Glomerular endothelial cell (primary cell): ENCODE measurements around the gene MEIS2. TPM values are rescaled to one million over a fixed set of nuclear protein-coding genes. Genes with fewer than 3 reads are reported as not detected.

ENCODE experiments used
- DNase-seq: peaks from one replicate; pipeline ENCODE4 v3.0.0-alpha.2; 2011; ENCODE audit warnings: low read depth, low spot score; ENCODE audit errors: extremely low read depth
- total RNA-seq: library from RNA; depleted of rRNA; stranded (reverse); fragments of >200 nt; gene quantifications from 2 replicates; pipeline ENCODE4 v1.2.3, GENCODE V29; 2015

The MEIS2 gene
- total RNA-seq, 1 donor from 2014 or later = 103 TPM

DNA sequence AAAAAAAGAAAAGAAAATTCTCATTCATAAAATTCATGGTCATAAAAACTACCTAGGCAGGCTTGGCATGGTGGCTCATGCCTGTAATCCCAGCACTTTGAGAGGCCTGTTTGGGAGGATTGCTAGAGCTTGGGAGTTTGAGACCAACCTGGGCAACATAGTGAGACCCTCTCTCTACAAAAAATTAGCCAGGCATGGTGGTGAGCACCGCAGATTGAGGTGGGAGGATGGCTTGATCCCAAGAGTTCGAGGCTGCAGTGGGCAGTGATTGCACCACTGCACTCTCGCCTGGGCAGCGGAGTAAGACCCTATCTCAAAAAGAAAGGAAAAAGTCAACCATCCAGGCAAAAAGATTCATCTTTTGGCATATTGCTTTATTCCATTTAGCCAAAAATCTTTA is 58.5 kb downstream of the MEIS2 start:
- DNase-seq = no peak

DNA sequence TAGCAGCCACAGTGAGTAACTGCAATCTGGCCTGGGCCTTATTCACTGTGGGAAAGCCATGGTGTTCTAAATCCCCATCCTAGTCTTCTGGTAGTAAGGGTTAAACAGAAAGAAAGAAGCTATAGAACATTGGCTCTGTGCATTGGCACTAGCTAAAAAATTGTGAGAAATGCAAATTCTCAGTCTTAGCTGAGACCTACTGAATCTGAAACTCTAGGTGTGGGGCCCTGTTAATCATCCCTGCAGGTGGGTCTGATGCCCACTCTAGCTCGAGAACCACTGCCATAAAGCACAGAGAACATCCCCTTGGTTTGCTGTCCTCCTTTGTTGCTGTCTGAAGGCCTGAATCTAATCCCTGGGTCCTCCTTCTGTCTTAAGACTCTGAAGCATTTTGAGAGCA is 59.3 kb downstream of the MEIS2 start:
- DNase-seq = no peak

DNA sequence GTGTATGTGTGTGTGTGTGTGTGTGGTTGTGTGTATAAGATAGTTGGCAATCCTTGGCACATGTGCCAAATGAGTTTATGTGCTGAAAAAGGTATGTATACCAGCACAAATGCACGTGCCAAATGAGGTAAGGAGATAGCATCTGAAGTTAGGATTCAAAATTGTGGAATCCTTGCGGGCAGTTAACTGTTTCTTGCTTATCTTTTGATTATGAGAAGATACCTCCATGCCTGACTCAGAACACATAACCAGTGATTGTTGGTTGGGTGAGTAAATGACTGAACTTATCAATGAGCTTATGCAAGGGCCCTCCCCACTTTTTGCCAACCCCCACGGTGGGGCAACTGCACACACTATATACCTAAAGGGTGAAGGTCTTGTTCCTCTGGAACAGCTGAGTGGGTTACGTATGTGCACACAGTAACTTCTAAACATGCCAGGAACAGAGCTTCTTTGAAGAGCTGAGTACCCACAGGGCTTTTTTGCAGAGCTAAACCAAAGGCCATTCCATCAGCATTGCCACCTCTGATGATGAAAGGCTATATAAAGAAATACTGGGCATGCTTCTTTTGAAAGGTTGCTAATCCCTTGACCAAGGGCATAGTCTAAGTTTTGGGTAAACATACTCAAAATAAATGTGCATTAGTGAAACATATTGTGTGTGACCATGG is 60.1 kb downstream of the MEIS2 start:
- DNase-seq = no peak

DNA sequence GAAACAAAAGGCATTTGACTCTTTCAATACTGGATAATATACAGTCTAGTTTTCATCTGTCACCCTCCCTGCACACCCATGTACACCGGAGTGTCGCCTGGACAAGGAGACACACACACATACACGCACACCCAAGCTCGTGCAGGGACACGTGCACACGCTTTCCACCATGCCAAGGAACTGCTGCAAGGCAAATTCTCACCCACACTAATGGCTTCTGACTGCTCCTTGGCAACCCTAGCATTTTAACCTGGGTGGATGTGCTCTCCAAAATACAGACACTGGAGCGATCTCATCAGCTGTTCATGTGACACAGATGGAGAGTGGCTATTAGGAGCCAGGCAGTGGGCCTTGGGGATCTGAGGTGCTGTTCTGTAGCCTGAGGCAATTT is 61.6 kb downstream of the MEIS2 start:
- no peak for DNase-seq

DNA sequence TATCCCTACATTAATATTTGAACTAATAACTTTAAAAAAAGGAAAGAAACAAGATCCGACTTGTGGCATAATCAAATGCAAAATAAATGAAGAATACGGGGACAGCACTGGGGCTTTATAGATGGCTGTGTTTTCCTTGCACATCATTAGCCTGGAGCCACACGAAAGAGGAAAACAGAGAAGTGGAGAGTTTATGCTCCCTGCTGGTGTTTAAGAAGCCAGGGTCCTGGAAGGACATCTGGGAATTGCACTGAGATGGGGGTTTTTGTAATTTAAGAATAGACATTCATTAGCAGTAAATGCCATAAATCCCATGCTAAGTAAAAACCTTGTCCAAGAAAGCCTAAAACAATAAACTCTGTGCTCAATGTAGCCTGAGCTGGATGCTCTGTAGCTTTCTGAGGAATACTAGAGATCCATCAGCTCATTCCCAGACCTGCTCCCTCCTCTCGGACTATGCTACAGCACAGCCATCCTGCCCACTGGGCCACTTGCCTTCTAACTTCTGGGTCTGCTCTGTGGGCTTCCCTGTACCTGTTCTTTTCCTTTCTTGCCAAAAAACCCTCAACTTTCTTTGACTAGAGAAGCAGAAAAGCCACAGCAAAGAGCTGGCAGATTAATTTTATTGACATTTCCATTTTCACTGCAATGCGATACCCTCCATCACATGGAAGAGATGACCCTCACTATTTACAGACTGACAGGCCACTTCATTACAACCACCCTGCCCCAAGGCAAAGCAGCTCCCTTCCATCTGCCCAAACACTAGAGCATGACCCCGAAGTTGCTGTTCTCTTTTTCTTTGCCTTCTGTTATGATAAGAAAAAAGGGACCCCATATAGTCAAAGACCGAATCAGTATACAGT is 62.3 kb downstream of the MEIS2 start:
- DNase-seq = no peak

DNA sequence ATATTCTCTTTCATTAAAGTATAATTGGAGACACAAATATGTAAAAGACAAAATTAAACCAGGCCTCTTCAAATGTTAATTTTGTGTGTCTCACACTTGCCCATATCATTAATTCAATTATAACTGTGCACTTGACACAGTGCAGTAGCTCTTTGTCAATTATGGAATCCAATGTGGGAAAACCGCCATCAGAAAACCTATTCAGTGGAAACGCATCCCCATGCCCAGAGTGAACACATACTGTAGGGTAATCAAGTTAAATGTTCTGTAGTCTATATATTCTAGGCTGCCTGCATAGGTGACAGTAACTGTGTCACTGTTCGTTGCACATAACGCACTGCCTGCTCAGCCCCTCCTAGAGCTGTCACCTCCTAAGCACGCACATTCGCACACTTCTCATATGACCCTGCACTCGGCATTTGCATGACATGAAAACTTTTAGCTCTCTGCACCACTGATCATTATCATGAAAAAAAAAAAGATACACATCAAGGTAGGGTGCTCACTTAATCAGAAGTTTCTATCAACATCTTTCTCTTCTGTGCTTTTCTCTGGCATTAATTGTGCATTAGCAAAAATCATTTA is 63.2 kb downstream of the MEIS2 start:
- DNase-seq = no peak

DNA sequence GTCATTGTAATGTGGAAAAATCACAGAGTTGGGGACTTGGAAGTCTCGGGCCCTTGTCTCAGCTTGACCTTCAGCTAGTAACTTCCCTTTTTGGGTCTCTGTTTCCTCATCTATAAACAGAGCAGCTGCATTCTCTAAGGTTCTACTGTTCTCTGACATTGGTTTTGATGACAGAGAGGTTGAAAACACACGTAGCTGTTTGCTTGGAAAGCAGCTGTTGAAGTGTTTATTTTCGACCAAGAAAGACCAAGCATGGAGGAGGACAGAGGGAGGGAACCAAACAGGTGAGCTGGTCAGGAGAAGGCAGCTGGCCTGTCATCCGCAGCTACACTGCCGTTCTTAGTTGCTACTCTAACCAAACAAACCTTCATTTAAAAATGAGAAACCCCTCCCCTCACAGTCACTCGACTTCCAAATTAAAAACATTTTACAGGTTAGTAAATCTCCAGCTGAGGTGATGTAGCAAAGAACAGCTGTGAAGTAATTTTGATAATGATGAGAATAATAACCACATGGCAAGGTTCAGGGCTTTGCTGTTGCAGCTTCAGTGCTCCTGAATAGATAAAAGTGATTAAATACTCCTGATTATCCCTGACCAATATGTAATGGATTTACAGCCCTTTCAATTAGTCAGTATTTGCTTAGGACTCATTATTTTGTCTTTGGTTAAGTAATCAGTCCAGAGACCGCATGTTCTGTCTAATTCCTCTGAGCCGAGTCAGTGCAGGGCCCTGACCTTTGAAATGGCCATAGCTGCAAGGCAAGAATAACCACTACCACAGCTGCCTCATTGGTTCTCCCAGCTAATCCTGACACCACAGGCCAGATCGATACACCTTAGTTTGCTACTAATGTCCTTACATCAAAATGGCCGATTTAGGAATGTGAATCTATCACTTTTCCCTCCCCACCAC is 65.3 kb downstream of the MEIS2 start:
- DNase-seq = no peak

DNA sequence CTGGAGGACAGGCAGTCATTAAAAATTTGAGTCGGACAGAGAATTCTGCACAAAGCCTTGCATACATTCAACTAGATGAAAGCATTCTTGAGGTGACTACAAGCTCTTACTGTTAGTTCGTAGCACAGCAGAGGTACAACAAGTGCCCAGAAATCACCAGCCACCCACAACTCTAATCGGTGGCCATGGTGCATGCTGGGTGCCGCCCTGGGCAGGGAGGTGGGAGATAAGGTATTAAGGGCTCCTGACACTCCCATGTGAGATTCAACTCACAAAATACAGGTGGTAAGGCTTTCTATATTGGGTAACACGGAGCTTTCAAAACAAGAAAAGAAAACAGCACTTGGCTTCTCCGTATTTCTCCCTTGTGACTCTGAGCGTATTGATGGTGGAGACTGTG is 66.0 kb downstream of the MEIS2 start:
- DNase-seq = no peak

DNA sequence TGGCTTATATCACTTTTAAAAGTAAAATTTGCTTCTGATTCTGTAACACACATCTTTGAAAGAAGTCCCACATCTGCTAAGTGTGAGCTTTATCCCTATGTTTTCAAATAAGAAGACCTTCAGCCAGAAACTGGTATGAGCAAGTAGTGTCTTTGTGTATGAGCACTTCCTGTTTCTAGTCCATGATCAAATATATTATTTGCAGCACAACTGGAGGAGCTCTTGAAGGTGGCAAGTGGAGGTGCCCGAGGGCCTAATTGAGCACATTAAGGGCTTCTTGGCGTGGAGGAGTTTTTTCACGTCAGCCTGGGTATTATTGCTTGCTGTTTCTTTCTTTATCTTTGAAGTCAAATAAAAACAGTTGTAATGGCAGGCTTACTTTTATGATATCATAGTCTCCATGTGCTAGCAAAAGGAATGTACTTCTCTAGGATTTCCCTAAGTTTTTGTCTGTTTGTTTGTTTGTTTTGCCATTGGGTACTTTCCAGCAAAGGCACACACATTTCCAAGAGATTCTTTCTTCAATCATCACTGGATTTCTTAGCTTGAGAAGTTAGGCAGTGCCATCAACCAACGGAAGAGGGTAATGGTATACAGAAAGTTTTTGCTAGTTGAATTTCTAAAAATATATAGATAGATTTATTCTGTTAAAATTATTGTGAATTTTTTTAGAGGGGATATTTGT is 68.1 kb downstream of the MEIS2 start:
- DNase-seq = no peak

DNA sequence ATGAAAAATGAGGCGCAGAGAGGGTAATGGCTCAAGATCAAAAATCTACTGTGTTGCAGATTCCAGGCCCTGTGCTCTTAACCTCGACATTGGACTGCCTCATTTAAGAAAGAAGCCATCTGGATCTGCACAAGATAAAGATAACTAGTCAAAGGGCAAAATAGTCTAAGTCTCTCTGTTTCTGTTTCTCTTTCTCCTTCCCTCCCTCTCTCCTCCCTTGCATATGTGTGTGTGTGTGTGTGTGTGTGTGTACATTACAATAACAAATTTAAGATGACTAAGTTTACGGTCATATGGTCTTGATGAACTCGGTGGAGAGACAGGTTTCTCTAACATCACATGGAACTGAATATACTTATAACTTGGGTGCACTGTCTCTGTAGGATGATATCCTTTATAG is 69.2 kb downstream of the MEIS2 start:
- DNase-seq = no peak

DNA sequence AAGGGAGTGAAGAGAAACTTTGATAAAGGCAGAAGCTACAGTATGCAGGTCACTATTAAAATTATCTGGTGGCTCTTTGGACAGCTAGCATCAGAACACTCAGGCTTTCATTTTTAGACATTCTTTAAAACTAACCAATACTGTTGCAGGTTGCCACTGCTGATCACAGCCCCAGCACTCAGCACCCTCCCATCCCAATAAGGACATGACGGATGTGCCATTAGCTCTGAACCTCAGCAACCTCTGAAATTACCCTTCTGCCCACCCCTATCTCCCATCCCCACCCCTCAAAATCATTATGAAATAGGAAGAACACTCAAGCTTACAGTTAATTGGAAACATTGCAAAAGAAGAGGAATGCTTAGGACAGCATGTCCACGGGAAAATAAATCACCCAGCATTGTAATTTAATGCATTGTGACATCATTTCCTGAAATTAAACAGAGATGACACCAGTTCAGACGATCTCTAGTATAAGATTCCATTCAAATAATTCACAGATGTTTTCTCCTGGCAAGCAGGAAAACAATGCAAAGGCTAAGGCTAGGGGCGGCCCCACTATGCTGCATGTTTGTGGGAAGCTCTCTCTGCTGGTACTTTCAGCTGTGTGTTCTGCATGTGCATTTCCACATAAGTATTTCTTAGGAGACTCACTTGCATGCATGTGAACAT is 71.6 kb downstream of the MEIS2 start:
- DNase-seq = no peak

DNA sequence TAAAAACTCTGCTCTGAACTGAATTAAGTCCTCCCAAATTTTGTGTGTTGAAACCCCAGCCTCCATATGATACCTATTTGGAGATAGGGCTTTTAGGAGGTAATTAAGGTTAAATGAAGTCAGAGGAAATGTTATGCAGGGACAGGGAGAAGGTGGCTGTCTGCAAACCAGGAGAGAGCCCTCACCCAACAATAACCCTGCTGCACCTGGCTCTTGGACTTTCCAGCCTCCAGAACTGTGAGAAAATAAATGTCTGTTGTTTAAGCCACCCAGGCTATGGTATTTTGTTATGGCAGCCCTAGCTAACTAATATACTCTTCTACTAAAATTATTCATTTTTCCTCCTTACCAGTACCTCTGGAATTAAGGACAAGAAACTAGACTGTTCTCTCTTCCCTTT is 79.5 kb downstream of the MEIS2 start:
- DNase-seq = no peak

DNA sequence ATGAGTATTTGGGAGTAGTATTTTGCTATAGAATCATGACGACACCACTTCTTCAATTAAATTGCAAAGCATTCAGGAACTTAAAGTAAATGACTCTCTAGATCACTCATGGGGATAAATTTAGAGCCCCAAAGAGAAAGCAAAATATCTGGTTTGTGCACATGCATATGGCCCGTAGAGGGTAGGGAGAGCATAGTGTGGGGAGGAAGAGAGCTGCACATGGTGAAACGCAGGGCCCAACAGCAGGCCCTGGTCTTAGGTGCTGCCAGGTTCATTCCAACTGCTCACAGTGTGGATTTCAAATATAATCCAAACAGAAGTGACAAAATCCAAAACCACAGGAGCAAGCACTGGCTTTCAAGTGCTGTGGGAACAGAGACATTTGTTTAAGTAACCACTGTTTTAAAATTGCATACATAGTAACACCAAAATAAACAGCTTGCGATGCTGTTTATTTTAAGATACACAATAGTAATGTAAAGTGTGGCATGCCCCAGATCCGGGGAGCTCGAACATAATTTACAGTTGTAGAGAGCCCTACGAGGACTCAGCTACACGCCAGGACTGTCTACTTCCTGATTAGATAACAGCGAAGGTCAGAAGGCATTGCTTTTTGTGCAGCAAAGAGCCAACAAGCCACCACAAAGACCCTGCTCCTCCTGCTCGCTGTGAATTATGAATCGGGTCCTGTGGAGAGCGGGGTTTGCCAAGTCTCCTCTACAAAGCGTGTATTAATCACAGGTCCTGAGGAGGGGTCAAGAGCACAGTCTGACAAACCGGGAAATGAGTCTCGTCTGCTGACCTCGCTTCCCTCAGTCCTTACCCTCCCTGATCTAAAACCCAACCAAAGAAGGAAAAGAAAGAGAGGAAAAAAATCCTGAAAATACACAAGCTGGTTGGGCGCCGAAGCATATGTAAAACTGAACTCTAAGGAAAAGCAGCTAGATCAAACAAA is 80.6 kb downstream of the MEIS2 start:
- DNase-seq = peak; percentile 12

DNA sequence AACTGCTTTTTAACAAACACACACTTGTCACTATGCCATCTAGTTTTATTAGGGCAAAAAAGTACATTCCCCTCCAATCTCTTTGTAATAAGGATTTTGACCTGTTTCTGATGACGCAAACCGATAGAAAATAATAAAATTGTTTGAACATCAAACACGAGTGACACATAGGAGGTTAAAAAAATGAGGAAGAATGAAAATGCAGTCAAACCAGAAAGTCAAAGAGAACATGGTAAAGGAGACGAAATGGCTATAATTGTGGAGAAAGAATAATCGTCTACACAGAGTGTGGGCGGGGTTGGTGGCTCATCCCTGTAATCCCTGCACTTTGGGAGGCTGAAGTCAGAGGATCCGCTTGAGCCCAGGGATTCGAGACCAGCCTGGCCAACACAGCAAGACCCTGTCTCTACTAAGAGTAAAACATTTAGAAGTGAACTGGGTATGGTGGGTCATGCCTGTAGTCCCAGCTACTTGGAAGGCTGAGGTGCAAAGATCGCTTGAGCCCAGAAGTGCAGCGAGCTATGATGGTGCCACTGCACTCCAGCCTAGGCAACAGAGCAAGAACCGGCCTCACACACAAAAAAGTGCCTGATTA is 83.2 kb downstream of the MEIS2 start:
- DNase-seq = no peak

DNA sequence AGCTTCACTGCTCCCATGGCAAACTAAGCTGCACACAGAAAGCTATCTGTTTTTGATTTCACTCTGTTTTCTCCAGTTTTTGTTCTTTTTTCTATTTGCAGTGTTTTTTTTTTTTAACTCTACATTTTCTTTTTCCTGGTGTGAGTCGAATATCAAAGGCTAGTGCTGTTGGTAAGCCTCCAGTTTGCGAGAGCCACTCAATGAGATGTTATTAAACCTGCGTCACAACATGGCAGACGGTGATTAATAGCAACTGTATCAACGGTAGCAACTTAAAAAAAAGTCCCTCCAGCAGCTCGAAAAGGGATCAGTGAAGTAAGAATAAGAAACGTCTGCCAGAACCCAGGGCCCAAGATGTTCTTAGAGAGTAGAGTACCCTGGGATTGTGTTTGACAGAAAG is 84.1 kb downstream of the MEIS2 start:
- DNase-seq = no peak

DNA sequence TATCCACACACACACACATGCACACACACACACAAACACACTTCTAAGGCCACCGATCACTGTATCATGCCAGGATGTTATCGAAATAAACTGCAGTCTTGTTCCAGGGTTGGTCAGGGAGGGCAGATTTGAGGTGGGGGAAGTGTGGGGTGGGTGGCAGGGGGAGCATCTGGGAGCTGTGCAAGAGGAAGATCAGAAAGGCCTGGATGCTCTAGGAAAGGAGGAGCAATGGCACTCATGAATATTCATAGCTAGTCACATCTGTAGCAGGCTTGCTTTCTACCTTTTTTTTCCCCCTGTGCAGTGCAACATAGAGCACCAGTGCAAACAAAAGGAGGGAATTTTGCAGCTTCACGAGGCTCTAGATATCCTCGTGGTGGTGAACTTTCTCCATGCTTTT is 84.9 kb downstream of the MEIS2 start:
- no peak for DNase-seq

DNA sequence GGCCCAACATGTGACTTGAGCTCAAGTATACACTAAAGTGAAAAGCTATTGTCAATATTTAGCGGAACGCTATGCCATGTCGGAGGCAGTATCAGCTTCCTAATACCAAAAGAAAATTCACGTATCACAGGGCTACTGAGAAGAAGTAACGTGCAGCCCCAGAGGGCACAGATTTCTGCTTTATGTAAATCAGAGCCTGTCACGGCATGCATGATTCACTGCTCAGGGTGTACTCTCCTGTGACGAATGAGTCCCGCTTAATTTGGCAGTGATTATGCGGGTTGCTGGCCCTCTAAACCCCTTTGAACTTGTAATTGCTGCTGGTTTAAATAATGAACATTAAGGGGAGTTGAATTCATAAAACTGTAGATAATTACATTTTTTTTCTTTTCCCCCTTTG is 85.3 kb downstream of the MEIS2 start:
- DNase-seq = no peak

DNA sequence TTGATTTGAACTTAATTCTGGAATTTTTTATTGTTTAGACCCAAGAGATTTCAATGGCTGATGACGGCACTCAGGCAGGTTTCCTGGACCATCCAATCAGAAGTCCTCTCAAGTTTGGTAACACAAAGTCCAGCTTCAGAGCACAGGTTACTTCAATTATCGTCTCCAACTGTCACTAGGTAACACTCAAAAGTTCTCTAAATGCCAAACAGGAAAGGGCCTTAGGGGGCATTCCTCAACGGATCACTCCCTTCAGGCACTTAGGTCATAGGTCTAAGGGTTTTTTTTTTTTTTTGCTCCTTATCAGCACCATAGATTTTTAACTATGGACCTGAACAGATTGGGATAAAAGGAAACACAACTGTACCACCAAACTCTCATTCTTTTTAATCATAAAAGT is 85.8 kb downstream of the MEIS2 start:
- DNase-seq = no peak
